LHCN-M2 (cell line): ENCODE results near the gene CDCA7. TPM values are rescaled to one million over a fixed set of nuclear protein-coding genes. Genes with fewer than 3 reads are reported as not detected.
A peak's percentile ranks its signal among the peaks of the same experiment; 100 is the strongest.
"Not testable (repeated sequence)": the region's sequence is repeated elsewhere in the genome, so short reads cannot be mapped to it uniquely, and the experiment has no call there.

ENCODE experiments used
- DNase-seq: peaks from one replicate; pipeline ENCODE4 v3.0.0-alpha.2; 2012; ENCODE audit warnings: low read depth
- total RNA-seq: library from RNA; depleted of rRNA; stranded (reverse); fragments of >200 nt; gene quantifications from 2 replicates; pipeline ENCODE4 v1.2.3, GENCODE V29; 2014

Gene CDCA7
- total RNA-seq, 1 experiment from 2014 or later: 16.3 TPM

GRCh38 chr2:173358616-173359015 is 3.9 kb downstream of the CDCA7 start:
- DNase-seq: no peak

GRCh38 chr2:173359231-173359630 is 4.6 kb downstream of the CDCA7 start:
- DNase-seq: no peak

DNA sequence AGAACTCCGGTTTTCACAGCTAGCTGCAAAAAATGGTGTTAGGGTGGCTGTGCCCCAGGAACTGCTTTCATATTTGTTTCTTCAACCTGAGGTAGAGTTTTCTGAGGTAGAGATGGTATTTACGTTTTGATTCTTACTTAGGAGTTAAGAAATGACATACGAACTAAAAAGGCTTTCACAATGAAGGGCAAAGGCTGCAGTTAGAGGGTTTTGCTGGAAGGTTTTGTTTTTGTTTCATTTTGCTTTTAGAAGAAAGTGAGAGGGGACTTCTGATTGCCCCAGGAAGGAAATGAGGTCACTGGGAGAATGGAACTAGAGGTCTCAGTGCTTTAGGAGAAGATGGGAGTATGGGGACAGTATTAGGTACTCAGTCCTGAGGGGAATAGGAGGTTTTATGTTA is 15.5 kb downstream of the CDCA7 start:
- DNase-seq: no peak

- DNase-seq: no peak
These were observed 16.4 kb downstream of the CDCA7 start for GRCh38 chr2:173371023-173371422.

- DNase-seq: no peak
These were observed 18.6 kb downstream of the CDCA7 start for GRCh38 chr2:173373290-173373689.

DNA sequence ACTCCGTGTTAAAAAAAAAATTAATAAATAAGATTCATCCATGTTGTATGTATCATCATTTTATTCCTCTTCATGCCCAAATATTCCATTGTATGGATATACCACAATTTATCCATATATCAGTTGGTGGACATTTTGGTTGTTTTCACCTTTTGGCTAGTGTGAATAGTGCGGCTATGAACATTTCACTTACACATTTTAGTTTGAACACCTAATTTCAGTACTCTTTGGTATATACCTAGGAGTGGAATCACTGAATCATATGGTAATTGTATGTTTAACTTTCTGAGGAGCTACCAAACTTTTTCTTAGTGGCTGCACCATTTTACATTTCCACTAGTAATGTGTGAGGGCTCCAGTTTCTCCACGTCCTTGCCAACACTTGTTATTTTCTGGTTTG is 20.0 kb downstream of the CDCA7 start:
- no peak for DNase-seq

GRCh38 chr2:173385534-173385933 is 30.9 kb downstream of the CDCA7 start:
- not testable (repeated sequence) for DNase-seq

DNA sequence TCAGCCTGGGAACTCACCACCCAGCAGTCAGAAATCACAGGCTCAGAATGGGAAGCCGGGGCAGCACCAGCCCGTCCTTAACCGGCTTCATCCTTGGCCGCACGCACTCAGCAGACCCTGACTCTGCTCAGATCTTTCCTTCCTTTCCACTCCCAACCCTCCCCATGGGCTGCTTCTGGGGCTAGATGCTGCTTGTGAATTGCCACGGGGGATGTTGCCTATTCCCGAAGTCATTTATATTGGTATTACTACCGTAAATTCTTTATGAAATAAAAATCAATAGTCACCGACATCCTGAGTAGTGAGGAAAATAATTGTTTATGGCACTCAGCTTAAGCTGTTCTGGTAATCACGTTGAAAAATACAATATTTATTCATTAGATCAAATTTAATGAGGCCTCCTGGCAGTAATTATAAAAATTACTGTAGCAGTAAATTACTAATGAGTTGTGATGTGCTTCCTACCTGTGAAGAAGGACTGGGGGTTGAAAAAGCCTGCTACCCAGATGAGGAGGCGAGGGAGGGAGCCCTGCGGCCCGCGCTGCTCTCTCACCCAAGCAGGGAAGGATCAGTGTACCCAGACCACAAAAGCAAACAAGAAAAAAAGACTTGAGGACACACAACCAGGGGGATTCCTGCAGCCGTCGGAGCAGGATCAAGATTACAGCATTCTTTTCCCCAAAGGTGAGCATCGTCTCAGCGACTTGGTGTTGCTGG is 31.5 kb downstream of the CDCA7 start:
- no peak for DNase-seq

GRCh38 chr2:173386738-173387065 is 32.0 kb downstream of the CDCA7 start:
- no peak for DNase-seq

DNA sequence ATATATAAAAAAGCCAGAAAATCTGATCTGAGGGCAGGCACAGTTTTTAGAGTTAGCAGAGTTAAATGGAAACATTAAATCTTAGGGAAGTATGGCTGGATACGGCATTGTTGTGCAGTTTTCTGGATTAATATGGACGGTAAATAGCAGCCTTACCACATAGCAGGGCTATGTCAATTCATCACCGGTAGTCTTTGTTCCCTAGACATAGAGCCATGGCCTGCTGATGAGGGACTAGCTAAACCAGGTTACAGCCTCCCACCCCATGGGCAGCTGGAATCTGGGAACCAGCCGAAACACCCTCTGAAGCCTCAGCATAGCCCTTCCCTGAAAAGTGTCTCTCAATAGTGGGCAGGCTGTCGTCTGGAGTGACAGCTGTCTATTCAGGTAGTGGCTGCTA is 32.4 kb downstream of the CDCA7 start:
- DNase-seq: no peak

DNA sequence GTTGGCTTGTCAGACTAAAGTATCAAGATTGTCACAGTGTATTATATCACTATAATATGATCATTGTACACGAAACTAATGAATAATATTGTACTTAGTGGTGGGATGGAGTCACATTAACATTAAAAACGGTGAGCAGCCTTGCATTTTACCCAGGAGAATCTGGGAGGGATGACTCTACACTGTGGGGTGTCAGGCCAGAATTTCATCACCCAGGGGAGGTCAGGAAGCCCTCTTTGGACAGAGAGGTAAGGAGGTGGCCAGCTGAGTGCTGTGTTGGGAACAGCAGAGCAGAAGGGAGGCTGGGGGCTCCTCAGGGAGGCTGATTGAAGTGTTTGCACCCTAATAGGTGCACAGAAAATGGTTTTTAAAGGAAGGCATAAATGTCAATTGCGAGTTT is 33.0 kb downstream of the CDCA7 start:
- no peak for DNase-seq

- no peak for DNase-seq
These were observed 34.1 kb downstream of the CDCA7 start for GRCh38 chr2:173388795-173389194.

- DNase-seq: no peak
These were observed 35.4 kb downstream of the CDCA7 start for GRCh38 chr2:173390036-173390435.

- DNase-seq: no peak
These were observed 38.1 kb downstream of the CDCA7 start for GRCh38 chr2:173392731-173393130.

GRCh38 chr2:173393186-173393585 is 38.5 kb downstream of the CDCA7 start:
- no peak for DNase-seq

DNA sequence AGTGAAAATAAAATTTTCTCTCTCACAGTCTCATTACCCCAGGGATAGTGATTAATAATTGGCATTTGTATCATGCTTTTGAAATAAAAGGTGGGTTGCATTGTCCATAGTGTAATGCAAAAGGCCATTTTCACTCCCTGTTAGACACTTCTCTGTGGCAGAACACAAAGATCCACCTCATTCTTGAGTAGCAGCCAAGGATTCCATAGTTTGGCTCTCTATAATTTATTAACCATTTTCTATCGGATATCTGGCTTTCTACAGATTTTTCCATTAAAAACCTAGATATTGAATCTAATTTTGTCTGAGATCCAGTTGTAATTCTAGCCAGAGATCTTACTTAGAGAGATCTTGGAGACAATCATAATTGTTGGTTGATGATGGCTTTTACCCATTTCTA is 39.0 kb downstream of the CDCA7 start:
- no peak for DNase-seq

GRCh38 chr2:173394091-173394974 is 39.7 kb downstream of the CDCA7 start:
- DNase-seq: no peak

DNA sequence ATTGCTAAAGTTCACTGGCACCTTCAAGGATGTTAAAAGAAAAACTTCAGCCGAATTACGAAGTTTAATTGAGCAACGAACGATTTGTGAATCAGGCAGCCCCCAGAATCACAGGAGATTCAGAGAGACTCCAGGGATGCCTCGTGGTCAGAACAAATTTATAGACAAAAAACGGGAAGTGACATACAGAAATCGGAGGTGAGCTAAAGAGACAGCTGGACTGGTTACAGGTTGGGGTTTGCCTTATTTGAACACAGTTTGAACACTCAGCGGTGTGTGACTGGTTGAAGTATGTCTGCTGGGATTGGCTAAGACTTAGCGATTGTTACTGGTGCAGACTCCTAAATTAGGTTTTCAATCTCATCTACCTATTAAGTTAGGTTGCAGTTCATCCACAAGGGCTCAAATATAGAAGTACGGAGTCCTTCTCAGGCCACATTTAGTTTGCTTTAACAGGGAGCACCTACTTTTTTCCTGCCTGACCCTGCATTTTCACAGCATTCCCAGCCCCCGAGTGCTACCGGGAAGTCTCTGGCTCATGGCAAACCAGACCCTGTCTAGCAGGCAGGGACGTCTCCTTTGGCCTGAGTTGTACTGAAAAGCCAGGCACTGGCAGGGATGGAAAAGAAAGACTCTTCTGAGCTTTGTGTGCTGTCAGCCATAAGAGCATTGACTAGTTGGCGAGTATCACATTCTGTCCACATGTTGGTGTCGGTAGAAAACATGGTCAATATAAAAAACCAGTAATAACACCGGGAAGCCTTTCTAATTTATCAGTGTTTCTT is 41.1 kb downstream of the CDCA7 start:
- no peak for DNase-seq

GRCh38 chr2:173397539-173397938 is 42.9 kb downstream of the CDCA7 start:
- no peak for DNase-seq

GRCh38 chr2:173399229-173399628 is 44.6 kb downstream of the CDCA7 start:
- DNase-seq: no peak

- peak; percentile 12 for DNase-seq
These were observed 46.1 kb downstream of the CDCA7 start for GRCh38 chr2:173400760-173401159.

- no peak for DNase-seq
These were observed 47.1 kb downstream of the CDCA7 start for GRCh38 chr2:173401716-173402326.
